ENCODE data around the gene CUBN. TPM values are rescaled to one million over a fixed set of nuclear protein-coding genes. Genes with fewer than 3 reads are reported as not detected.

The CUBN gene
- total RNA-seq, 1 donor from 2014 or later = 1.0 TPM

GRCh38 chr10:17113889-17114540 is 15.6 kb downstream of the CUBN start:
- peaks cover 3% of the 10 kb centered on the region for H3K9me3 Mint-ChIP-seq
- TF ChIP-seq CTCF (conservative IDR thresholded peaks at IDR 0.05) = no peak
- no peak overlapping the region for H3K27ac Mint-ChIP-seq

GRCh38 chr10:17113346-17113745 is 16.3 kb downstream of the CUBN start:
- no peak for TF ChIP-seq CTCF (conservative IDR thresholded peaks at IDR 0.05)
- no peak overlapping the region for H3K4me3 Mint-ChIP-seq
- no peak for DNase-seq (ENCODE audit: extremely low spot score, unreplicated experiment)
- H3K27ac Mint-ChIP-seq = no peak overlapping the region
- H3K36me3 Mint-ChIP-seq = no peaks in the 10 kb centered on the region
- H3K9me3 Mint-ChIP-seq = peaks cover 3% of the 10 kb centered on the region
- peaks cover 27% of the 10 kb centered on the region for H3K4me1 Mint-ChIP-seq (ENCODE audit: unreplicated experiment)
- H3K27me3 Mint-ChIP-seq = no peaks in the 10 kb centered on the region

More at GRCh38 chr10:17113889-17114540, 15.6 kb downstream of the CUBN start:
- no peaks in the 10 kb centered on the region for H3K36me3 Mint-ChIP-seq
- H3K27me3 Mint-ChIP-seq = no peaks in the 10 kb centered on the region
- no peak for DNase-seq (ENCODE audit: extremely low spot score, unreplicated experiment)
- peaks cover 27% of the 10 kb centered on the region for H3K4me1 Mint-ChIP-seq (ENCODE audit: unreplicated experiment)
- H3K4me3 Mint-ChIP-seq = no peak overlapping the region

GRCh38 chr10:17112566-17112965 is 17.0 kb downstream of the CUBN start:
- H3K4me3 Mint-ChIP-seq = no peak overlapping the region
- H3K4me1 Mint-ChIP-seq (ENCODE audit: unreplicated experiment) = peaks cover 27% of the 10 kb centered on the region
- peaks cover 3% of the 10 kb centered on the region for H3K9me3 Mint-ChIP-seq
- H3K36me3 Mint-ChIP-seq = no peaks in the 10 kb centered on the region
- no peak for DNase-seq (ENCODE audit: extremely low spot score, unreplicated experiment)
- H3K27ac Mint-ChIP-seq = no peak overlapping the region
- H3K27me3 Mint-ChIP-seq = no peaks in the 10 kb centered on the region
- TF ChIP-seq CTCF (conservative IDR thresholded peaks at IDR 0.05) = no peak

- H3K36me3 Mint-ChIP-seq = no peaks in the 10 kb centered on the region
- H3K27ac Mint-ChIP-seq = no peak overlapping the region
- no peak for DNase-seq (ENCODE audit: extremely low spot score, unreplicated experiment)
- H3K4me3 Mint-ChIP-seq = no peak overlapping the region
- peaks cover 13% of the 10 kb centered on the region for H3K4me1 Mint-ChIP-seq (ENCODE audit: unreplicated experiment)
- H3K27me3 Mint-ChIP-seq = no peaks in the 10 kb centered on the region
- no peaks in the 10 kb centered on the region for H3K9me3 Mint-ChIP-seq
- no peak for TF ChIP-seq CTCF (conservative IDR thresholded peaks at IDR 0.05)
These were observed 20.0 kb downstream of the CUBN start for GRCh38 chr10:17109475-17110207.

- TF ChIP-seq CTCF (conservative IDR thresholded peaks at IDR 0.05) = no peak
- no peaks in the 10 kb centered on the region for H3K27me3 Mint-ChIP-seq
These were observed 20.6 kb downstream of the CUBN start for GRCh38 chr10:17109046-17109445.

More at GRCh38 chr10:17109046-17109445, 20.6 kb downstream of the CUBN start:
- Mint-ChIP-seq H3K4me1 (ENCODE audit: unreplicated experiment) (peaks cover 8% of the 10 kb centered on the region), H3K27ac (no peak overlapping the region), H3K36me3 (no peaks in the 10 kb centered on the region), H3K4me3 (no peak overlapping the region), H3K9me3 (no peaks in the 10 kb centered on the region)
- DNase-seq (ENCODE audit: extremely low spot score, unreplicated experiment) = no peak
